Stomach (tissue), 4 donors: Measurements from ENCODE around the gene ZNF318.

Experiments used
- CTCF ChIP-seq, 7 experiments: fragments of 450-650 bp in 4 of 7; fragments of 200-600 bp in 3 of 7; sonication (generic) in 3 of 7; IDR thresholded peaks; one replicate each; pipeline ENCODE4 v1.5.1; 2016 to 2019; ENCODE audit warnings: antibody characterized with exemption in 7 of 7, control low read depth in 2 of 7, mild to moderate bottlenecking in 1 of 7
- EP300 ChIP-seq: sonication (generic); formaldehyde crosslinking; IDR thresholded peaks from one replicate; pipeline ENCODE4 v1.6.1; 2017; ENCODE audit warnings: antibody characterized with exemption
- POLR2A ChIP-seq, 4 donors: fragments of 450-650 bp; IDR thresholded peaks; one replicate each; pipeline ENCODE4 v1.6.1; 2016; ENCODE audit warnings: antibody characterized with exemption in 4 of 4, control low read depth in 2 of 4, mild to moderate bottlenecking in 1 of 4, moderate library complexity in 1 of 4
- POLR2AphosphoS5 ChIP-seq, 3 donors: sonication (generic); formaldehyde crosslinking; IDR thresholded peaks; one replicate each; pipeline ENCODE4 v1.6.1; 2016; ENCODE audit warnings: antibody characterized with exemption in 3 of 3

GRCh38 chr6:43355862-43356590, 13.4 kb downstream of the ZNF318 start:
- TF ChIP-seq POLR2AphosphoS5 (IDR thresholded peaks at IDR 0.05) (no peak), CTCF (IDR thresholded peaks at IDR 0.05) (no peak), POLR2A (IDR thresholded peaks at IDR 0.05) (no peak), EP300 (no peak)
